Pulmonary artery endothelial cell (primary cell): ENCODE measurements around the gene DDHD1. TPM values are rescaled to one million over a fixed set of nuclear protein-coding genes. Genes with fewer than 3 reads are reported as not detected.

ENCODE experiments used
- DNase-seq: peaks from one replicate; pipeline ENCODE4 v3.0.0-alpha.2; 2011; ENCODE audit warnings: low read depth, low spot score
- total RNA-seq: library from RNA; depleted of rRNA; stranded (reverse); fragments of >200 nt; gene quantifications from 2 replicates; pipeline ENCODE4 v1.2.3, GENCODE V29; 2014

Gene DDHD1
- total RNA-seq, 1 donor from 2014 or later, result 8.3 TPM

GRCh38 chr14:53001787-53002378 lies 151.2 kb downstream of the DDHD1 start:
- DNase-seq, result no peak

- DNase-seq, result no peak
Measured at GRCh38 chr14:52998376-52999015, 154.6 kb downstream of the DDHD1 start.

GRCh38 chr14:52996493-52996892 lies 156.6 kb downstream of the DDHD1 start:
- no peak for DNase-seq

- no peak for DNase-seq
Measured at GRCh38 chr14:52995998-52996397, 157.1 kb downstream of the DDHD1 start.

GRCh38 chr14:52992236-52992870 lies 160.8 kb downstream of the DDHD1 start:
- DNase-seq, result no peak

- DNase-seq, result no peak
Measured at GRCh38 chr14:52988139-52988538, 165.0 kb downstream of the DDHD1 start.

- no peak for DNase-seq
Measured at GRCh38 chr14:52987514-52987913, 165.6 kb downstream of the DDHD1 start.

- DNase-seq, result no peak
Measured at GRCh38 chr14:52987042-52987441, 166.1 kb downstream of the DDHD1 start.

Other genes with a start within 250 kb of the DDHD1 start
- gene FERMT2, start 202.3 kb downstream of the DDHD1 start, total RNA-seq, result 112 and 125 TPM in 2 replicates